Inflammatory macrophage (primary cell): Measurements from ENCODE around the gene WDTC1.
"Not testable (repeated sequence)": the region's sequence is repeated elsewhere in the genome, so short reads cannot be mapped to it uniquely, and the experiment has no call there.

ENCODE experiments used
- DNase-seq, 2 donors: peaks; one replicate each; pipeline ENCODE4 v3.0.0-alpha.2; 2020 to 2022

Gene WDTC1

GRCh38 chr1:27253596-27253995 is 19.2 kb downstream of the WDTC1 start:
- DNase-seq = no peak

- peak; percentile 52 to 61 for DNase-seq
Measured at GRCh38 chr1:27255136-27255535, 20.7 kb downstream of the WDTC1 start.

GRCh38 chr1:27257155-27257554 is 22.7 kb downstream of the WDTC1 start:
- no peak for DNase-seq

- no peak for DNase-seq
Measured at GRCh38 chr1:27258598-27258997, 24.2 kb downstream of the WDTC1 start.

GRCh38 chr1:27267153-27267552 is 32.7 kb downstream of the WDTC1 start:
- no peak for DNase-seq

GRCh38 chr1:27269276-27269675 is 34.8 kb downstream of the WDTC1 start:
- no peak for DNase-seq

GRCh38 chr1:27274204-27274603 is 39.8 kb downstream of the WDTC1 start:
- DNase-seq = no peak

GRCh38 chr1:27275696-27276095 is 41.3 kb downstream of the WDTC1 start:
- DNase-seq = peak; percentile 56 to 80

- peak; percentile 86 to 90 for DNase-seq
Measured at GRCh38 chr1:27284425-27285273, 50.2 kb downstream of the WDTC1 start.

GRCh38 chr1:27285274-27285660 is 50.8 kb downstream of the WDTC1 start:
- no peak for DNase-seq

- not testable (repeated sequence) for DNase-seq
Measured at GRCh38 chr1:27285821-27286220, 51.4 kb downstream of the WDTC1 start.

GRCh38 chr1:27289125-27289524 is 54.7 kb downstream of the WDTC1 start:
- not testable (repeated sequence) for DNase-seq

GRCh38 chr1:27290581-27290980 is 56.1 kb downstream of the WDTC1 start:
- no peak for DNase-seq

- no peak for DNase-seq
Measured at GRCh38 chr1:27292106-27292505, 57.7 kb downstream of the WDTC1 start.

GRCh38 chr1:27293915-27294314 is 59.5 kb downstream of the WDTC1 start:
- no peak for DNase-seq

GRCh38 chr1:27296773-27297291 is 62.4 kb downstream of the WDTC1 start:
- DNase-seq = peak; percentile 50 to 61

GRCh38 chr1:27297903-27298302 is 63.5 kb downstream of the WDTC1 start:
- DNase-seq = peak in 1 of 2 donors; percentile 6

GRCh38 chr1:27298632-27299384 is 64.4 kb downstream of the WDTC1 start:
- no peak for DNase-seq

GRCh38 chr1:27299385-27300271 is 65.2 kb downstream of the WDTC1 start:
- DNase-seq = peak in 1 of 2 donors; percentile 71

GRCh38 chr1:27300341-27301051 is 66.1 kb downstream of the WDTC1 start:
- DNase-seq = peak; percentile 88 to 90

GRCh38 chr1:27301052-27301422 is 66.6 kb downstream of the WDTC1 start:
- no peak for DNase-seq
